ENCODE results near the gene BLVRA.
A peak's percentile ranks its signal among the peaks of the same experiment; 100 is the strongest.
"Not testable (repeated sequence)": the region's sequence is repeated elsewhere in the genome, so short reads cannot be mapped to it uniquely, and the experiment has no call there.

The BLVRA gene

GRCh38 chr7:43758029-43758821 is at the start of gene BLVRA:
BLVRA (plus strand) TSS chr7:43758680; CDS start chr7:43771159, 12,479 bp downstream.
- no peak for DNase-seq (ENCODE audit: low read depth)

GRCh38 chr7:43711503-43711902 is 47.0 kb upstream of the BLVRA start:
- no peak for DNase-seq (ENCODE audit: low read depth)

GRCh38 chr7:43715966-43716365 is 42.5 kb upstream of the BLVRA start:
- DNase-seq (ENCODE audit: low read depth), result not testable (repeated sequence)

GRCh38 chr7:43716598-43716997 is 41.9 kb upstream of the BLVRA start:
- DNase-seq (ENCODE audit: low read depth), result no peak

- DNase-seq (ENCODE audit: low read depth), result peak; percentile 39
These were observed 37.2 kb upstream of the BLVRA start for GRCh38 chr7:43721193-43721806.

- DNase-seq (ENCODE audit: low read depth), result no peak
These were observed 35.5 kb upstream of the BLVRA start for GRCh38 chr7:43723007-43723341.

- DNase-seq (ENCODE audit: low read depth), result peak; percentile 12
These were observed 33.2 kb upstream of the BLVRA start for GRCh38 chr7:43725251-43725650.

- no peak for DNase-seq (ENCODE audit: low read depth)
These were observed 32.0 kb upstream of the BLVRA start for GRCh38 chr7:43726466-43726865.

- no peak for DNase-seq (ENCODE audit: low read depth)
These were observed 31.5 kb upstream of the BLVRA start for GRCh38 chr7:43727003-43727402.

GRCh38 chr7:43727494-43727893 is 31.0 kb upstream of the BLVRA start:
- no peak for DNase-seq (ENCODE audit: low read depth)

GRCh38 chr7:43729214-43729923 is 29.1 kb upstream of the BLVRA start, which contains the start of gene COA1:
COA1 (minus strand) TSS chr7:43729523; CDS start chr7:43648614, 80,909 bp downstream.
- peak; percentile 80 for DNase-seq (ENCODE audit: low read depth)

- no peak for DNase-seq (ENCODE audit: low read depth)
These were observed 28.6 kb upstream of the BLVRA start for GRCh38 chr7:43729924-43730248.

- not testable (repeated sequence) for DNase-seq (ENCODE audit: low read depth)
These were observed 27.0 kb upstream of the BLVRA start for GRCh38 chr7:43731494-43731893.

- not testable (repeated sequence) for DNase-seq (ENCODE audit: low read depth)
These were observed 23.7 kb upstream of the BLVRA start for GRCh38 chr7:43734575-43735332.

GRCh38 chr7:43735403-43735801 is 23.1 kb upstream of the BLVRA start:
- no peak for DNase-seq (ENCODE audit: low read depth)

- no peak for DNase-seq (ENCODE audit: low read depth)
These were observed 22.5 kb upstream of the BLVRA start for GRCh38 chr7:43735802-43736603.

GRCh38 chr7:43737467-43738127 is 20.9 kb upstream of the BLVRA start:
- no peak for DNase-seq (ENCODE audit: low read depth)

GRCh38 chr7:43742692-43743091 is 15.8 kb upstream of the BLVRA start:
- no peak for DNase-seq (ENCODE audit: low read depth)

GRCh38 chr7:43747328-43748105 is 11.0 kb upstream of the BLVRA start:
- no peak for DNase-seq (ENCODE audit: low read depth)

GRCh38 chr7:43749383-43749940 is 9.0 kb upstream of the BLVRA start:
- DNase-seq (ENCODE audit: low read depth), result no peak

All from fibroblast of the conjunctiva (primary cell).